ENCODE measurements around the gene WDSUB1.

DNA sequence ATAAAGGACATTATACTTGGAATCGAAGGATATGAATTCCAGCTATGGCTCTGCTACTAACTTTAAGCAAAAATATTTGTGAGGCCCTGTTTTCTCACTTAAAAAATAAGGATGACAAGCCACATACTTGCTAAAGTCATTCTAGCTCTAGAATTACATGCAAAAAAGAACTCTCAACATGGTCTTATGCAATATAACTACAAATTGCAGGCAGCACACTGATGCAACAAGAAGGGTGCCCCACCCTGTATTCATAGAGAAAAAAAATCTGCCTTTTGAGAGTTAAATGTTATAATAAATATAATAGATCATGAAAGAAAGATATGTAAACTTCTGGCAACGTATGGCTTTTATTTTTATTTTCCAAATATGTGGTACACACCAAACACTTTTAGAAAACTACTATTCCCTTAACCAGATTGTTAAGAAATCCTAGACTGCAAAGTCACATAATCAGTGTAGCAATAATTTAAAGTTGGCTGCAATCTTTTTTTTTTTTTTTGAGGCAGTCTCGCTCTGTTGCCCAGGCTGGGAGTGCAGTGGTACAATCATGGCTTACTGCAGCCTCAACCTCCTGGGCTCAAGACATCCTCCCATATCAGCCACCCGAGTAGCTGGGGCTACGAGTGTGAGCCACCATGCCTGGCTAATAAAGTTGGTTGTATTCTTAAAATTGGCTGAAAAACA is 40.2 kb upstream of the WDSUB1 start:
- TF ChIP-seq, protein P1, sequence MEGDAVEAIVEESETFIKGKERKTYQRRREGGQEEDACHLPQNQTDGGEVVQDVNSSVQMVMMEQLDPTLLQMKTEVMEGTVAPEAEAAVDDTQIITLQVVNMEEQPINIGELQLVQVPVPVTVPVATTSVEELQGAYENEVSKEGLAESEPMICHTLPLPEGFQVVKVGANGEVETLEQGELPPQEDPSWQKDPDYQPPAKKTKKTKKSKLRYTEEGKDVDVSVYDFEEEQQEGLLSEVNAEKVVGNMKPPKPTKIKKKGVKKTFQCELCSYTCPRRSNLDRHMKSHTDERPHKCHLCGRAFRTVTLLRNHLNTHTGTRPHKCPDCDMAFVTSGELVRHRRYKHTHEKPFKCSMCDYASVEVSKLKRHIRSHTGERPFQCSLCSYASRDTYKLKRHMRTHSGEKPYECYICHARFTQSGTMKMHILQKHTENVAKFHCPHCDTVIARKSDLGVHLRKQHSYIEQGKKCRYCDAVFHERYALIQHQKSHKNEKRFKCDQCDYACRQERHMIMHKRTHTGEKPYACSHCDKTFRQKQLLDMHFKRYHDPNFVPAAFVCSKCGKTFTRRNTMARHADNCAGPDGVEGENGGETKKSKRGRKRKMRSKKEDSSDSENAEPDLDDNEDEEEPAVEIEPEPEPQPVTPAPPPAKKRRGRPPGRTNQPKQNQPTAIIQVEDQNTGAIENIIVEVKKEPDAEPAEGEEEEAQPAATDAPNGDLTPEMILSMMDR (conservative IDR thresholded peaks at IDR 0.05) = no peak
- TF ChIP-seq EZH2 (IDR thresholded peaks at IDR 0.05; ENCODE audit: low read depth) = no peak

Measured in PC-9 (cell line).